GM12874 (cell line): ENCODE measurements around the gene LRRC37A3.

Experiments used
- TF ChIP-seq, protein P1 (sequence below): IDR thresholded peaks from 2 replicates; pipeline ENCODE4 v1.5.1; 2011; ENCODE audit warnings: low read depth, mild to moderate bottlenecking, control low read depth, low read length, moderate library complexity; ENCODE audit not compliant: insufficient read depth

LRRC37A3 gene

GRCh38 chr17:64920419-64921172 is 1.3 kb upstream of the LRRC37A3 start:
- TF ChIP-seq, protein P1, sequence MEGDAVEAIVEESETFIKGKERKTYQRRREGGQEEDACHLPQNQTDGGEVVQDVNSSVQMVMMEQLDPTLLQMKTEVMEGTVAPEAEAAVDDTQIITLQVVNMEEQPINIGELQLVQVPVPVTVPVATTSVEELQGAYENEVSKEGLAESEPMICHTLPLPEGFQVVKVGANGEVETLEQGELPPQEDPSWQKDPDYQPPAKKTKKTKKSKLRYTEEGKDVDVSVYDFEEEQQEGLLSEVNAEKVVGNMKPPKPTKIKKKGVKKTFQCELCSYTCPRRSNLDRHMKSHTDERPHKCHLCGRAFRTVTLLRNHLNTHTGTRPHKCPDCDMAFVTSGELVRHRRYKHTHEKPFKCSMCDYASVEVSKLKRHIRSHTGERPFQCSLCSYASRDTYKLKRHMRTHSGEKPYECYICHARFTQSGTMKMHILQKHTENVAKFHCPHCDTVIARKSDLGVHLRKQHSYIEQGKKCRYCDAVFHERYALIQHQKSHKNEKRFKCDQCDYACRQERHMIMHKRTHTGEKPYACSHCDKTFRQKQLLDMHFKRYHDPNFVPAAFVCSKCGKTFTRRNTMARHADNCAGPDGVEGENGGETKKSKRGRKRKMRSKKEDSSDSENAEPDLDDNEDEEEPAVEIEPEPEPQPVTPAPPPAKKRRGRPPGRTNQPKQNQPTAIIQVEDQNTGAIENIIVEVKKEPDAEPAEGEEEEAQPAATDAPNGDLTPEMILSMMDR, result no peak

- TF ChIP-seq, protein P1, result no peak
Measured at GRCh38 chr17:64920026-64920418, 744 bp upstream of the LRRC37A3 start.

- TF ChIP-seq, protein P1, result peak; percentile 62
Measured at GRCh38 chr17:64847504-64848466, 71.5 kb downstream of the LRRC37A3 start.
